ENCODE measurements around the gene SRCAP.

DNA sequence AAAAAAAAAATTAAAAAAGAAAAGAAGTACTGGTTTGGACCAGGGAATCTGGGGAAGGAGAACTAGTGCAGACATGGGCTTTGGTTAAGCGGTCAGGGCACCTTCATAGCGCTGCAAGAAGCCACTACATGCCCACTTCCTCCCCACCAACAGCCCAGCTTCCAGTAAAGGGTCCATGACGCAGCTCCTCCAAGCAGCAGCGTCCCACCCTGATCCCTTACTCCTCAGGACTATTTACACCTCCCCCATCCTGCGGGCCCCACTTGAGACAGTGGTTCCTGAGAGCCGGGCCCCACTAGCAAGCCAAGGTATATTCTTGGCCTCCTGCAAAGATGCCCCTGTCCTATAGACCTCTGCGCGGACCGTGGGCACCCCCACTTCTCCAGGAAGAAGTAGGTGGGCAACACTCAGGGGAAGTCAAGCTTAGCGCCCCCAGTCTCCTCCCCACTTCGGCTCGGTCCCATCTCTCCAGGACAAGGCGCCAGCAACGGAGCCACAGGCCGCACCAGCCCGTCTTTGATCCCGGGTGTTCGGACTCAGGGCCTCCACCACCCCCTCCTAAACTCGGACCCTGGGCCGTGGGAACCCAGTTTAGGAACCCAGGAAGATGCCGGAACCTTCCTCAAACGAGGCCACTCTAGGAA, 49.1 kb upstream of the SRCAP start:
- TF ChIP-seq CTCF (IDR thresholded peaks at IDR 0.05) (no peak), POLR2A (IDR thresholded peaks at IDR 0.05) (no peak)
